H1 (cell line): ENCODE results near the gene OVCA2. TPM values are rescaled to one million over a fixed set of nuclear protein-coding genes. Genes with fewer than 3 reads are reported as not detected.

ENCODE experiments used
- BACH1 ChIP-seq: IDR thresholded peaks from 2 replicates; pipeline ENCODE4 v1.6.1; 2012; ENCODE audit warnings: low read length, improper control_type of control experiment
- BRCA1 ChIP-seq: IDR thresholded peaks from 2 replicates; pipeline ENCODE4 v1.6.1; 2012; ENCODE audit warnings: low read depth, low read length, improper control_type of control experiment
- EP300 ChIP-seq, 2 experiments: IDR thresholded peaks; 1 replicate in 1 of 2; 2 replicates in 1 of 2; pipeline ENCODE4 v1.6.1; 2011 to 2012; ENCODE audit warnings: low read depth in 2 of 2, low read length in 2 of 2, mild to moderate bottlenecking in 2 of 2, borderline replicate concordance in 1 of 2, inconsistent platforms in 1 of 2, moderate library complexity in 1 of 2
- KDM1A ChIP-seq: fragments of 200-600, 300-600 bp; sonication (generic); IDR thresholded peaks from 2 replicates; pipeline ENCODE4 v1.7.1; 2016; ENCODE audit warnings: mild to moderate bottlenecking, low read length, borderline replicate concordance
- TBP ChIP-seq: IDR thresholded peaks from 2 replicates; pipeline ENCODE4 v1.6.1; 2011; ENCODE audit warnings: low read depth, low read length, improper control_type of control experiment
- polyA plus RNA-seq, 7 experiments: library from polyadenylated mRNA; depleted of rRNA in 3 of 7; stranded (reverse) in 5 of 7; unstranded in 2 of 7; fragments of >200 nt in 5 of 7; fragments of 200-250 nt in 2 of 7; gene quantifications; 1 replicate in 5 of 7; 2 replicates in 1 of 7; 4 replicates in 1 of 7; pipeline versions ENCODE4 v1.2.1 to v1.2.3, GENCODE V29; 2011 to 2013; ENCODE audit warnings: missing spikeins in 2 of 7, mixed read lengths in 2 of 7
- total RNA-seq: library from RNA; stranded (reverse); fragmentation: NEBNext Ultra II Directional; extraction: Animal tissue kit (Norgen Biotek cat#: 25700); gene quantifications from 2 replicates; pipeline ENCODE4 v1.2.1, GENCODE V29; 2021

Gene OVCA2
- total and polyA plus RNA-seq, 2 of the 8 experiments (the other 6 are each of a cell fraction or from before 2014, with no cell fraction given): 15.3 to 37.0 TPM

- no peak for TF ChIP-seq BRCA1
- TF ChIP-seq EP300 (IDR thresholded peaks at IDR 0.05; ENCODE audit: borderline replicate concordance in 1 of 2, low read depth in 2 of 2, low read length in 2 of 2): no peak
- no peak for TF ChIP-seq TBP
- no peak for TF ChIP-seq BACH1
- no peak for TF ChIP-seq KDM1A
Observed at GRCh38 chr17:2016494-2016893, 25.3 kb upstream of the OVCA2 start (continued).
